ENCODE data around the gene PML. TPM values are rescaled to one million over a fixed set of nuclear protein-coding genes. Genes with fewer than 3 reads are reported as not detected.
"Not testable (repeated sequence)": the region's sequence is repeated elsewhere in the genome, so short reads cannot be mapped to it uniquely, and the experiment has no call there.

PML gene
- total and polyA plus RNA-seq, 9 of the 15 experiments (the other 6 are each of a cell fraction or from before 2014, with no cell fraction given) = 5.0 to 50.7 (median 10.1) TPM

- TF ChIP-seq YY1 (IDR thresholded peaks at IDR 0.05; ENCODE audit: borderline replicate concordance in 1 of 3, control insufficient read depth in 1 of 3, extremely low read depth in 1 of 3, insufficient read depth in 3 of 3, insufficient read length in 1 of 3, insufficient replicate concordance in 2 of 3, low read depth in 1 of 3, low read length in 2 of 3) = no peak
- TF ChIP-seq SRSF9 (IDR thresholded peaks at IDR 0.05; ENCODE audit: borderline replicate concordance, low read depth, low read length) = no peak
- TF ChIP-seq SETDB1 (IDR thresholded peaks at IDR 0.05; ENCODE audit: low read length) = no peak
- TF ChIP-seq ZNF239 (CRISPR knock-in tag; IDR thresholded peaks at IDR 0.05) = no peak
- no peak for TF ChIP-seq TBL1XR1 (IDR thresholded peaks at IDR 0.05; ENCODE audit: low read length in 2 of 2)
- no peak for TF ChIP-seq SRSF1 (IDR thresholded peaks at IDR 0.05; ENCODE audit: low read depth, low read length)
- no peak for TF ChIP-seq ZC3H4 (CRISPR knock-in tag; IDR thresholded peaks at IDR 0.05; ENCODE audit: borderline replicate concordance)
- no peak for TF ChIP-seq ZBED1 (IDR thresholded peaks at IDR 0.05)
- no peak for TF ChIP-seq ELF1 (tag; IDR thresholded peaks at IDR 0.05)
- TF ChIP-seq CTBP1 (IDR thresholded peaks at IDR 0.05; ENCODE audit: borderline replicate concordance) = no peak
- no peak for TF ChIP-seq SFPQ (IDR thresholded peaks at IDR 0.05; ENCODE audit: low read depth, low read length)
- TF ChIP-seq ZNF75A (CRISPR knock-in tag; IDR thresholded peaks at IDR 0.05) = no peak
- no peak for TF ChIP-seq MED1 (CRISPR knock-in tag; IDR thresholded peaks at IDR 0.05; ENCODE audit: borderline replicate concordance)
- TF ChIP-seq, protein P1, sequence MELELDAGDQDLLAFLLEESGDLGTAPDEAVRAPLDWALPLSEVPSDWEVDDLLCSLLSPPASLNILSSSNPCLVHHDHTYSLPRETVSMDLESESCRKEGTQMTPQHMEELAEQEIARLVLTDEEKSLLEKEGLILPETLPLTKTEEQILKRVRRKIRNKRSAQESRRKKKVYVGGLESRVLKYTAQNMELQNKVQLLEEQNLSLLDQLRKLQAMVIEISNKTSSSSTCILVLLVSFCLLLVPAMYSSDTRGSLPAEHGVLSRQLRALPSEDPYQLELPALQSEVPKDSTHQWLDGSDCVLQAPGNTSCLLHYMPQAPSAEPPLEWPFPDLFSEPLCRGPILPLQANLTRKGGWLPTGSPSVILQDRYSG (tag; conservative IDR thresholded peaks at IDR 0.05; ENCODE audit: low read depth) = no peak
- TF ChIP-seq, protein P2, sequence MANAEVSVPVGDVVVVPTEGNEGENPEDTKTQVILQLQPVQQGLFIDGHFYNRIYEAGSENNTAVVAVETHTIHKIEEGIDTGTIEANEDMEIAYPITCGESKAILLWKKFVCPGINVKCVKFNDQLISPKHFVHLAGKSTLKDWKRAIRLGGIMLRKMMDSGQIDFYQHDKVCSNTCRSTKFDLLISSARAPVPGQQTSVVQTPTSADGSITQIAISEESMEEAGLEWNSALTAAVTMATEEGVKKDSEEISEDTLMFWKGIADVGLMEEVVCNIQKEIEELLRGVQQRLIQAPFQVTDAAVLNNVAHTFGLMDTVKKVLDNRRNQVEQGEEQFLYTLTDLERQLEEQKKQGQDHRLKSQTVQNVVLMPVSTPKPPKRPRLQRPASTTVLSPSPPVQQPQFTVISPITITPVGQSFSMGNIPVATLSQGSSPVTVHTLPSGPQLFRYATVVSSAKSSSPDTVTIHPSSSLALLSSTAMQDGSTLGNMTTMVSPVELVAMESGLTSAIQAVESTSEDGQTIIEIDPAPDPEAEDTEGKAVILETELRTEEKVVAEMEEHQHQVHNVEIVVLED (CRISPR knock-in tag; IDR thresholded peaks at IDR 0.05) = no peak
Observed at GRCh38 chr15:73959801-73960200, 34.7 kb upstream of the PML start (continued).

GRCh38 chr15:73960472-73961070, 33.9 kb upstream of the PML start:
- H3K4me1 ChIP-seq (replicated peaks in 1 of 2; ENCODE audit: control insufficient read depth in 2 of 2, insufficient read depth in 2 of 2, low read length in 2 of 2); H3K9ac ChIP-seq (ENCODE audit: insufficient read depth in 1 of 2, low read depth in 2 of 2, low read length in 2 of 2); intact Hi-C loops (cut with micrococcal nuclease); H3K9me1 ChIP-seq (ENCODE audit: control insufficient read depth, insufficient read depth, low read length); CTCF ChIA-PET (ENCODE audit: low intra/inter-chr PET ratio); H3K27ac ChIP-seq (ENCODE audit: extremely low read depth, low read depth, low read length); H3K79me2 ChIP-seq (ENCODE audit: control insufficient read depth, insufficient read depth, low read length); H2AFZ ChIP-seq (ENCODE audit: low read depth, low read length); FAIRE-seq; BruUV-seq (replicated peaks); H3K4me2 ChIP-seq (ENCODE audit: insufficient read depth, low read length); H4K20me1 ChIP-seq (replicated peaks; ENCODE audit: control insufficient read depth, insufficient read depth, low read length); DNase-seq (ENCODE audit: extremely low read depth in 1 of 4, low spot score in 3 of 4); H3K36me3 ChIP-seq (ENCODE audit: control insufficient read depth, insufficient read depth, low read length); H3K9me3 ChIP-seq (replicated peaks; ENCODE audit: control insufficient read depth, insufficient read depth, low read depth, low read length); ATAC-seq; H3K4me3 ChIP-seq: not testable (repeated sequence)
- peaks cover 12 to 33% of the 10 kb centered on the region in 2 experiments; a peak in 4 of 5 replicates for H3K27me3 ChIP-seq (ENCODE audit: control insufficient read depth in 2 of 2, insufficient read depth in 2 of 2, low read length in 2 of 2)
- in situ Hi-C loops (cut with MboI) = loop anchor here (25.0 kb wide), 1 partner anchor 1327 kb away; the partner anchor contains the start of gene GOLGA6D
- POLR2A ChIA-PET = interaction anchor here (1.0 kb wide), 1 partner anchor 9 kb away, joined by 4 read pairs; no protein-coding TSS in a partner anchor
- WGBS (ENCODE audit: insufficient coverage, low coverage, missing lambda C conversion rate) = 19% methylated on average over 7 of the region's 7 CpGs

Data from K562 (cell line).